K562 (cell line): ENCODE data around the gene LCN1. TPM values are rescaled to one million over a fixed set of nuclear protein-coding genes. Genes with fewer than 3 reads are reported as not detected.

Source experiments
- CREBBP ChIP-seq: IDR thresholded peaks from one replicate; pipeline ENCODE4 v1.6.1; 2012; ENCODE audit warnings: low read depth, mild to moderate bottlenecking, control low read depth, inconsistent platforms, low read length
- FOXJ3 ChIP-seq: sonication (generic); formaldehyde crosslinking; IDR thresholded peaks from 2 replicates; pipeline ENCODE4 v1.4.0; 2020; ENCODE audit warnings: mild to moderate bottlenecking, missing genetic modification reagents
- HMGN3 ChIP-seq: IDR thresholded peaks from 2 replicates; pipeline ENCODE4 v1.6.1; 2011; ENCODE audit warnings: borderline replicate concordance, low read depth, mild to moderate bottlenecking, mixed read lengths, low read length; ENCODE audit not compliant: insufficient read length; ENCODE audit errors: extremely low read depth
- SMAD3 ChIP-seq: fragments of 450-650 bp; formaldehyde crosslinking; conservative IDR thresholded peaks from 2 replicates; pipeline ENCODE4 v1.4.0; 2020; ENCODE audit warnings: mild to moderate bottlenecking
- SP1 ChIP-seq: sonication (generic); formaldehyde crosslinking; IDR thresholded peaks from 2 replicates; pipeline ENCODE4 v1.8.1; 2022; ENCODE audit warnings: mild to moderate bottlenecking, missing genetic modification reagents
- SPI1 ChIP-seq: IDR thresholded peaks from 2 replicates; pipeline ENCODE4 v1.6.1; 2011; ENCODE audit warnings: low read depth, low read length, control low read depth, borderline replicate concordance
- STAT5A ChIP-seq: IDR thresholded peaks from 2 replicates; pipeline ENCODE4 v1.6.1; 2012; ENCODE audit warnings: low read length, inconsistent platforms, borderline replicate concordance
- ZBTB1 ChIP-seq: sonication (generic); formaldehyde crosslinking; IDR thresholded peaks from 2 replicates; pipeline ENCODE4 v1.8.1; 2023; ENCODE audit warnings: missing genetic modification reagents, low read depth, mild to moderate bottlenecking, borderline replicate concordance
- ZNF124 ChIP-seq: sonication (generic); formaldehyde crosslinking; IDR thresholded peaks from 2 replicates; pipeline ENCODE4 v1.8.1; 2022; ENCODE audit warnings: missing genetic modification reagents
- ZNF263 ChIP-seq: sonication (generic); formaldehyde crosslinking; IDR thresholded peaks from 2 replicates; pipeline ENCODE4 v1.8.0; 2022; ENCODE audit warnings: mild to moderate bottlenecking, missing genetic modification reagents, borderline replicate concordance
- ZNF561 ChIP-seq: fragments of 450-650 bp; formaldehyde crosslinking; conservative IDR thresholded peaks from 2 replicates; pipeline ENCODE4 v1.4.0; 2020; ENCODE audit warnings: mild to moderate bottlenecking, moderate library complexity
- polyA plus RNA-seq, 8 experiments: library from polyadenylated mRNA; depleted of rRNA in 4 of 8; stranded (reverse) in 5 of 8; unstranded in 3 of 8; fragments of >200 nt; fragmentation: Nextera tagmentation in 2 of 8; fragmentation: Illumina TruSeq in 1 of 8; extraction: Ambion mirVana in 2 of 8; extraction: Trizol in 1 of 8; gene quantifications; 2 replicates each; pipeline versions ENCODE4 v1.2.1 to v1.2.3, GENCODE V29; 2011 to 2014; ENCODE audit warnings: inconsistent platforms in 1 of 8, missing spikeins in 1 of 8
- total RNA-seq, 7 experiments: library from RNA; depleted of rRNA in 6 of 7; stranded (reverse); fragments of >200 nt in 6 of 7; fragmentation: Illumina TruSeq in 2 of 7; extraction: Trizol in 2 of 7; gene quantifications; 2 replicates each; pipeline versions ENCODE4 v1.2.1 to v1.2.3, GENCODE V29; 2011 to 2021; ENCODE audit warnings: low replicate concordance in 1 of 7
- TF ChIP-seq, protein P1 (sequence below): fragments of 250-450 bp; sonication (Bioruptor Pico); IDR thresholded peaks from 2 replicates; pipeline ENCODE4 v1.5.0; 2021; ENCODE audit warnings: mild to moderate bottlenecking, moderate library complexity
- TF ChIP-seq, protein P2 (sequence below): sonication (generic); formaldehyde crosslinking; IDR thresholded peaks from 2 replicates; pipeline ENCODE4 v1.5.0; 2020; ENCODE audit warnings: missing genetic modification reagents
- TF ChIP-seq, protein P3 (sequence below): conservative IDR thresholded peaks from 2 replicates; pipeline ENCODE4 v1.6.1; 2011; ENCODE audit warnings: low read depth, mild to moderate bottlenecking, low read length; ENCODE audit not compliant: control insufficient read depth
- TF ChIP-seq, protein P4 (sequence below): sonication (generic); formaldehyde crosslinking; IDR thresholded peaks from 2 replicates; pipeline ENCODE4 v1.8.1; 2022; ENCODE audit warnings: missing genetic modification reagents
- TF ChIP-seq, protein P5 (sequence below): sonication (generic); IDR thresholded peaks from 2 replicates; pipeline ENCODE4 v1.6.1; 2016

The LCN1 gene
- total and polyA plus RNA-seq, 9 of the 15 experiments (the other 6 are each of a cell fraction or from before 2014, with no cell fraction given) = not detected

DNA sequence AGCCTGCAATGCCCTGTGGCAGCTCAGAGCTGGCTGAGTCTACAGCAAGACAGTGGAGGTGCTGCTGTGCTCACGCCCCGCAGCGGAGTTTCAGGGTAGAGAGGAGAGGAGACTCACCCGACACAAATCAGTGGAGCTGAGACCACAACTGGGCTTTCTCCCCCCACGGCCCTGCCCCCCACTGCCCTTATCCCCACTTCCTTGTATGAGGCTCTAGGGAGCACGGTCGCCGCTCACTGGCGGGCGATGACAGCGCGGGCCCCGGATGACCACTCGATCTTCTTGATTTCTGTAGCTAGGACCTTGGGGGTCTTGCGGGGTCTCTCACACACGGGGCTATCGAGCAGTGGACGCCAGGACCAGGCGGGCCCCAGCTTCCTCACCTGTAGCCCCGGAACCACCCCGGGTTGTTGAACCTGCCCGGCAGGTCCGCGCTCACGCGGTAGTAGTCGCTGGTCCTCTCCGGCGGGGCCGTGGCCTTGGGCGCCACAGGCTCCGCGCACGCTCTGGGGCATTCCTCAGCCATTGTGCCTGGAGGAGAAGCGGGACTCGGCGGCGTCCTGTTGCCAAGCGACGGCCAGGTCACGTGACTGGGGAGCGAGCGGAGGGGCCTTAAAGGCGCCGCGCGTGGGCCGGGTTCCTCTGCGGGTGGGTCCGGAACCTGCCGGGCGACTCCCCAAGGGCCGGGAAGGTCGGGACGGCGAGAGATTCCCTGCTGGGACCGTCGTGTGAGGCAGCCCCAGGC lies 21.7 kb upstream of the LCN1 start (continued):
- TF ChIP-seq, protein P1, sequence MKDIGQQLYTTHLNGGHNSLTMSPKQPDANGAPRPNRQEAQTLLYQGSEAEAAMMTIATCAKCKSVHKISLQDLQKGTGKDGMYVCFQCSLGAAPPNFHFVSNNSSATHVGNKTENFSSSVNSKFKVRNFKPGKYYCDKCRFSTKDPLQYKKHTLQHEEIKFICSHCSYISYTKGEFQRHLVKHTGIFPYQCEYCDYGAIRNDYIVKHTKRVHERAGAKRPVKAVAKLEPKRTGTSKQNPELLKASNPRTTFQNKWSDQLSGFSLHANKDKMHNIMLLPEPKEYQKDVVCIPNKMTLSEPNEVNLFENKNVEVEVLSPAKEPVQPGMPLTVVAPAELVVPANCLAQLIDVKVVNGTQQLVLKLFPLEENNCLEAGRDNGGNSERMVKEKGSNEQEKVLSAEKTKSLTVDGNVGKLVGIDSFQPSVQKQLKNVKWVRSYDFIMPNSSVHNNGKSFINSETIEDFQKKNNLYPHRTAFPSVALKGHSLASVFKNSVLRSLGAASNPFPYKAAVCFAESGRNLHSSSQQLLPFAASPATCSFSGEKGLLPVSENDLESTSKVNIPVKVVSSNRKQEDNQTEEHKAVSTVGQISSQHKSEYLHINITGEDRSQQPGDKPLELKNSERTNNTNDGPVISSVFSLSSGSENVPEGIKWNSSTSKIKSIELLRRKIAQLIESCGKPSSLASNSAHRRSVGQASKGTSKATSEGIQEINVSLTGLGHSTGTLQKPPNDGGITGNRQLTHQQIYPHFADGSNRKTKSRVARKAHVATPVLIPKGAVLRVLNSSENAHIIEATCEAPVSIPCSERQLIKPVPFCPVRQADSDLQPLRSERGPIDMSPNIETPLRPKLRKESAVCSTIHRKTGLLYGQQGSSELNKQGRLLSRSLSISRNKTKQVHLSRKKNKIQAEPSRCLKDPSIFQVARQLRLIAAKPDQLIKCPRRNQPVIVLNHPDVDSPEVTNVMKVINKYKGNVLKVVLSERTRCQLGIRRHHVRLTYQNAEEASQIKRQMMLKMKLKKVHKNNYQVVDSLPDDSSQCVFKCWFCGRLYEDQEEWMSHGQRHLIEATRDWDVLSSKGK (CRISPR knock-in tag) = no peak
- TF ChIP-seq, protein P2, sequence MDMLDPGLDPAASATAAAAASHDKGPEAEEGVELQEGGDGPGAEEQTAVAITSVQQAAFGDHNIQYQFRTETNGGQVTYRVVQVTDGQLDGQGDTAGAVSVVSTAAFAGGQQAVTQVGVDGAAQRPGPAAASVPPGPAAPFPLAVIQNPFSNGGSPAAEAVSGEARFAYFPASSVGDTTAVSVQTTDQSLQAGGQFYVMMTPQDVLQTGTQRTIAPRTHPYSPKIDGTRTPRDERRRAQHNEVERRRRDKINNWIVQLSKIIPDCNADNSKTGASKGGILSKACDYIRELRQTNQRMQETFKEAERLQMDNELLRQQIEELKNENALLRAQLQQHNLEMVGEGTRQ (CRISPR knock-in tag) = peak; percentile 99
- peak; percentile 81 for TF ChIP-seq ZNF263 (CRISPR knock-in tag)
- TF ChIP-seq, protein P3, sequence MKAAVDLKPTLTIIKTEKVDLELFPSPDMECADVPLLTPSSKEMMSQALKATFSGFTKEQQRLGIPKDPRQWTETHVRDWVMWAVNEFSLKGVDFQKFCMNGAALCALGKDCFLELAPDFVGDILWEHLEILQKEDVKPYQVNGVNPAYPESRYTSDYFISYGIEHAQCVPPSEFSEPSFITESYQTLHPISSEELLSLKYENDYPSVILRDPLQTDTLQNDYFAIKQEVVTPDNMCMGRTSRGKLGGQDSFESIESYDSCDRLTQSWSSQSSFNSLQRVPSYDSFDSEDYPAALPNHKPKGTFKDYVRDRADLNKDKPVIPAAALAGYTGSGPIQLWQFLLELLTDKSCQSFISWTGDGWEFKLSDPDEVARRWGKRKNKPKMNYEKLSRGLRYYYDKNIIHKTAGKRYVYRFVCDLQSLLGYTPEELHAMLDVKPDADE = peak; percentile 76
- no peak for TF ChIP-seq ZNF124 (CRISPR knock-in tag)
- TF ChIP-seq ZNF561 (CRISPR knock-in tag) = no peak
- TF ChIP-seq SP1 = no peak; the same call in 1 of the 2 replicates
- TF ChIP-seq, protein P4, sequence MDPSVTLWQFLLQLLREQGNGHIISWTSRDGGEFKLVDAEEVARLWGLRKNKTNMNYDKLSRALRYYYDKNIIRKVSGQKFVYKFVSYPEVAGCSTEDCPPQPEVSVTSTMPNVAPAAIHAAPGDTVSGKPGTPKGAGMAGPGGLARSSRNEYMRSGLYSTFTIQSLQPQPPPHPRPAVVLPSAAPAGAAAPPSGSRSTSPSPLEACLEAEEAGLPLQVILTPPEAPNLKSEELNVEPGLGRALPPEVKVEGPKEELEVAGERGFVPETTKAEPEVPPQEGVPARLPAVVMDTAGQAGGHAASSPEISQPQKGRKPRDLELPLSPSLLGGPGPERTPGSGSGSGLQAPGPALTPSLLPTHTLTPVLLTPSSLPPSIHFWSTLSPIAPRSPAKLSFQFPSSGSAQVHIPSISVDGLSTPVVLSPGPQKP (CRISPR knock-in tag) = no peak
- TF ChIP-seq, protein P5, sequence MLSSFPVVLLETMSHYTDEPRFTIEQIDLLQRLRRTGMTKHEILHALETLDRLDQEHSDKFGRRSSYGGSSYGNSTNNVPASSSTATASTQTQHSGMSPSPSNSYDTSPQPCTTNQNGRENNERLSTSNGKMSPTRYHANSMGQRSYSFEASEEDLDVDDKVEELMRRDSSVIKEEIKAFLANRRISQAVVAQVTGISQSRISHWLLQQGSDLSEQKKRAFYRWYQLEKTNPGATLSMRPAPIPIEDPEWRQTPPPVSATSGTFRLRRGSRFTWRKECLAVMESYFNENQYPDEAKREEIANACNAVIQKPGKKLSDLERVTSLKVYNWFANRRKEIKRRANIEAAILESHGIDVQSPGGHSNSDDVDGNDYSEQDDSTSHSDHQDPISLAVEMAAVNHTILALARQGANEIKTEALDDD = no peak
- TF ChIP-seq CREBBP = no peak
- TF ChIP-seq SPI1 = peak; percentile 47; the same call in 1 of the 2 replicates
- no peak for TF ChIP-seq ZBTB1
- TF ChIP-seq STAT5A = no peak
- no peak for TF ChIP-seq FOXJ3 (CRISPR knock-in tag)
- TF ChIP-seq SMAD3 (CRISPR knock-in tag) = no peak
- TF ChIP-seq HMGN3 = peak; percentile 53
